KOPT-K1 (cell line): ENCODE measurements around the gene CD177.
"Not testable (repeated sequence)": the region's sequence is repeated elsewhere in the genome, so short reads cannot be mapped to it uniquely, and the experiment has no call there.

Experiments used
- H3K27ac ChIP-seq: fragments of 200-600 bp; sonication (generic); 2 replicates; pipeline ENCODE4 v1.5.1; 2016; ENCODE audit warnings: antibody characterized with exemption, mild to moderate bottlenecking, low read depth, low read length; ENCODE audit not compliant: poor library complexity, severe bottlenecking
- H3K36me3 ChIP-seq: fragments of 200-600 bp; sonication (generic); 2 replicates; pipeline ENCODE4 v1.5.1; 2017; ENCODE audit warnings: antibody characterized with exemption, mild to moderate bottlenecking, low read length, moderate library complexity; ENCODE audit not compliant: insufficient read depth
- H3K9me3 ChIP-seq: fragments of 200-600 bp; sonication (generic); 2 replicates; pipeline ENCODE4 v1.5.1; 2017; ENCODE audit warnings: antibody characterized with exemption, low read length, mild to moderate bottlenecking; ENCODE audit not compliant: insufficient read depth, poor library complexity, severe bottlenecking

Gene CD177

DNA sequence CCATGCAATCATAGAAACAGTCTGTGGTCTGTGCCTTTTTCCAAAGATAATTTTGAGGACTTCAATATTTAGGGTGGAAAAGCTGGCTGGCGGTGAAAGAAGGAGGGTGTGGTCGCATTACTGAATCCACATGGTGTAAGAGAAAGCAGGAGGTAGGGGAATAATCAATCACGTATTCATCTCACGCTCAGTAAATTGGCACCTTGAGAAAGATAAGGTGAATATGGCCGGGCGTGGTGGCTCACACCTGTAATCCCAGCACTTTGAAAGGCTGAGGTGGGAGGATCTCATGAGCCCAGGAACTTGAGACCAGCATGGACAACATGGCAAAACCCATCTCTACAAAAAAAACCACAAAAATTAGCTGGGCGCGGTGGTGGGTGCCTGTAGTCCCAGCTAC lies 3.7 kb upstream of the CD177 start:
- H3K36me3 ChIP-seq, H3K27ac ChIP-seq, H3K9me3 ChIP-seq: not testable (repeated sequence)

GRCh38 chr19:43351998-43352746 lies 1.3 kb upstream of the CD177 start:
- Histone ChIP-seq H3K27ac (no peak overlapping the region), H3K36me3 (no peaks in the 10 kb centered on the region), H3K9me3 (no peaks in the 10 kb centered on the region)

- Histone ChIP-seq H3K36me3 (no peaks in the 10 kb centered on the region), H3K9me3 (no peaks in the 10 kb centered on the region), H3K27ac (no peak overlapping the region)
These were observed 780 bp downstream of the CD177 start for GRCh38 chr19:43354305-43354627.

GRCh38 chr19:43356749-43357148 lies 3.3 kb downstream of the CD177 start:
- H3K36me3 ChIP-seq, H3K27ac ChIP-seq, H3K9me3 ChIP-seq: not testable (repeated sequence)

GRCh38 chr19:43362179-43362578 lies 8.7 kb downstream of the CD177 start:
- no peak overlapping the region for H3K27ac ChIP-seq
- H3K9me3 ChIP-seq, result no peaks in the 10 kb centered on the region
- no peaks in the 10 kb centered on the region for H3K36me3 ChIP-seq

DNA sequence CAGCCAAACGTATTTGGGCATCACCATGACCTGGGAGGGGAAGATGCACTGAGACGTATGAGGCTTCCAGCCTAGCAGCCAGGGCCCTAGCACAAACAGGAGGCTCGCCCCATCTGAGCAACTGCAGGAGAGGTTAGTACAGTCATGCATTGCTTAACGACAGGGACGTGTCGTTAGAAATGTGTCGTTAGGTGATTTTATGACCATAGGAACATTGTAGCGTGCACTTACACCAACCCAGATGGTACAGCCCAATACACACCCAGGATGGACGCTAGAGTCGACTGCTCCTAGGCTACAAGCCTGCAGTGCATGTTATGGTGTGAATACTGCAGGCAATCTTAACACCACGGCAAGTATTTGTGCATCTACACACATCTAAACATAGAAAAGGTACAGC lies 9.3 kb downstream of the CD177 start:
- no peaks in the 10 kb centered on the region for H3K36me3 ChIP-seq
- no peaks in the 10 kb centered on the region for H3K9me3 ChIP-seq
- no peak overlapping the region for H3K27ac ChIP-seq

GRCh38 chr19:43365677-43366076 lies 12.2 kb downstream of the CD177 start:
- H3K36me3 ChIP-seq, H3K27ac ChIP-seq, H3K9me3 ChIP-seq: not testable (repeated sequence)

DNA sequence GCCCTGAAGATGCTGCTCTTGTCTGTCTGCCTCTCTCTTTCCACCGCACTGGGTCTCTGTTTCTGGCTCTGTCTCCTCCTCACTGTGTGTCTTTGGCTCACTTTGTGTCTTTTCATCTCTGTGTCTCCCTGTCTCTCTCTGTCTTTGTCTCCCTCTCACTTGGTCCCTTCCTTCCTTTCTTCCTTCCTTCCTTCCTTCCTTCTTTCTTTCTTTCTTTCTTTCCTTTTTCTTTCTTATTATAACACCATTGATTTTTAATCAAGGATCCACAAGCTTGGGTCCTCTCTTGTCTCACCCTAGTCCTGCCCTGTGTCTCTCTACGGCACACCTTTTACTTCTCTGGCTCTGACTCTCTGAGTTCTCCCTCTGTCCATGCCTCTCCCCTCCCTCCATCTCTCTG lies 14.3 kb downstream of the CD177 start:
- Histone ChIP-seq H3K27ac (no peak overlapping the region), H3K36me3 (no peaks in the 10 kb centered on the region), H3K9me3 (no peaks in the 10 kb centered on the region)

- H3K27ac ChIP-seq, H3K36me3 ChIP-seq, H3K9me3 ChIP-seq: not testable (repeated sequence)
These were observed 15.4 kb downstream of the CD177 start for GRCh38 chr19:43368897-43369296.

DNA sequence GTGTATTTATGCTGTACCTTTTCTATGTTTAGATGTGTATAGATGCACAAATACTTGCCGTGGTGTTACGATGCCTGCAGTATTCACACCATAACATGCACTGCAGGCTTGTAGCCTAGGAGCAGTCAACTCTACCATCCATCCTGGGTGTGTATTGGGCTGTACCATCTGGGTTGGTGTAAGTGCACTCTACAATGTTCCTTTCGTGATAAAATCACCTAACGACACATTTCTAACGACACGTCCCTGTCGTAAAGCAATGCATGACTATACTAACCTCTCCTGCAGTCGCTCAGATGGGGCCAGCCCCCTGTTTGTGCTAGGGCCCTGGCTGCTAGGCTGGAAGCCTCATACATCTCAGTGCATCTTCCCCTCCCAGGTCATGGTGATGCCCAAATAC lies 18.4 kb downstream of the CD177 start:
- H3K36me3 ChIP-seq, result no peaks in the 10 kb centered on the region
- H3K9me3 ChIP-seq, result no peaks in the 10 kb centered on the region
- H3K27ac ChIP-seq, result no peak overlapping the region

GRCh38 chr19:43372462-43372861 lies 19.0 kb downstream of the CD177 start:
- Histone ChIP-seq H3K27ac (no peak overlapping the region), H3K9me3 (no peaks in the 10 kb centered on the region), H3K36me3 (no peaks in the 10 kb centered on the region)

DNA sequence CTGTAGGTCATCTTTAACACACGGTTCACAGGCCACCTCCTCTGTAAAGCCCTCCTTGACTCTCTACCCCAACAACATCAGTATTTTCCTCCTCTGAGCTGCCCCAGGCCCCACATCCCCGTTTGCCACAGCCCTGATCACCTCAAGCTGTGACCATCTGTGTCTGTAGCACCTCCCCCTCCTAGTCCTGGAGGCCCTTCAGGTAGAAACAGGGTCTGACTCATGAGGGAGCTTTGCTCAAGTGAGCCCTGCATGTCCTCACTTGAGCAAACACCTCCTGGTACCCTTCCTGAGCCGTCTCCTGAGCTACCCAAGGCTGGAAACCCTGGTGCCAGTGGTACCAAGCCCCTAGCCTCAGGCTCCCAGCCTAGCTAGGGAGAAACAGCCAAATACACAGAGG lies 24.1 kb downstream of the CD177 start:
- not testable (repeated sequence) for H3K36me3 ChIP-seq, H3K27ac ChIP-seq, H3K9me3 ChIP-seq

- H3K27ac ChIP-seq, result no peak overlapping the region
- no peaks in the 10 kb centered on the region for H3K36me3 ChIP-seq
These were observed 26.5 kb downstream of the CD177 start for GRCh38 chr19:43380008-43380407.

GRCh38 chr19:43380771-43381386 lies 27.4 kb downstream of the CD177 start:
- H3K27ac ChIP-seq, result no peak overlapping the region
- no peaks in the 10 kb centered on the region for H3K9me3 ChIP-seq
- no peaks in the 10 kb centered on the region for H3K36me3 ChIP-seq

More at GRCh38 chr19:43380008-43380407, 26.5 kb downstream of the CD177 start:
- no peaks in the 10 kb centered on the region for H3K9me3 ChIP-seq

- not testable (repeated sequence) for H3K36me3 ChIP-seq, H3K9me3 ChIP-seq, H3K27ac ChIP-seq
These were observed 29.2 kb downstream of the CD177 start for GRCh38 chr19:43382586-43383216.

DNA sequence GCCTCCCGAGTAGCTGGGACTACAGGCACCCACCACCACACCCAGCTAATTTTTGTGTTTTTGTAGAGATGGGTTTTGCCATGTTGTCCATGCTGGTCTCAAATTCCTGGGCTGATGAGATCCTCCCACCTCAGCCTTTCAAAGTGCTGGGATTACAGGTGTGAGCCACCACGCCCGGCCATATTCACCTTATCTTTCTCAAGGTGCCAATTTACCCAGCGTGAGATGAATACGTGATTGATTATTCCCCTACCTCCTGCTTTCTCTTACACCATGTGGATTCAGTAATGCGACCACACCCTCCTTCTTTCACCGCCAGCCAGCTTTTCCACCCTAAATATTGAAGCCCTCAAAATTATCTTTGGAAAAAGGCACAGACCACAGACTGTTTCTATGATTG lies 29.8 kb downstream of the CD177 start:
- H3K27ac ChIP-seq, H3K36me3 ChIP-seq, H3K9me3 ChIP-seq: not testable (repeated sequence)
